HepG2 (cell line): ENCODE measurements around the gene ENKUR. TPM values are rescaled to one million over a fixed set of nuclear protein-coding genes. Genes with fewer than 3 reads are reported as not detected.

Source experiments
- ATAC-seq: fragments of 200-7000 bp; cut with Tn5 transposase; 3 replicates; pipeline ENCODE4 v1.9.1; 2020; ENCODE audit warnings: mild to moderate bottlenecking, moderate library complexity
- BruUV-seq: library from RNA; stranded (reverse); fragments of 400-500 nt; replicated peaks from 2 replicates; lab custom pipeline; 2021; lab: Mats Ljungman, UMichigan
- CTCF ChIA-PET: fragments of 300-600 bp; formaldehyde crosslinking; extraction: SDS; loops from one replicate; lab custom pipeline; 2021; ENCODE audit warnings: low total read pairs, inconsistent platforms, low intra/inter-chr PET ratio; lab: Yijun Ruan, JAX
- POLR2A ChIA-PET: fragments of 350-600 bp; sonication (Branson Sonifier 250); formaldehyde crosslinking; loops from one replicate; lab custom pipeline; 2020; ENCODE audit warnings: antibody characterized with exemption, inconsistent platforms; lab: Yijun Ruan, JAX
- DNase-seq: peaks from one replicate; pipeline ENCODE4 v3.0.0-alpha.2; 2015; ENCODE audit warnings: low spot score
- FAIRE-seq: peaks from 3 replicates; lab custom pipeline; 2011; peaks lifted over from hg19 to GRCh38; lab: Jason Lieb, UNC
- H2AFZ ChIP-seq: one replicate; pipeline ENCODE4 v1.6.1; 2011; ENCODE audit warnings: low read length, inconsistent platforms
- H3K27ac ChIP-seq: fragments of 300-600 bp; 3 replicates; pipeline ENCODE4 v1.8.0; 2011; ENCODE audit warnings: mixed run types, mild to moderate bottlenecking, mixed read lengths, low read length, inconsistent platforms; ENCODE audit not compliant: insufficient read depth; ENCODE audit errors: extremely low read length
- H3K27me3 ChIP-seq, 2 experiments: fragments of 200-600 bp in 1 of 2; 2 replicates in 1 of 2; 3 replicates in 1 of 2; pipeline versions ENCODE4 v1.6.0 to v1.8.0; 2011; ENCODE audit warnings: low read length in 2 of 2, mild to moderate bottlenecking in 2 of 2, moderate library complexity in 2 of 2, inconsistent platforms in 1 of 2; ENCODE audit not compliant: insufficient read depth in 2 of 2, control insufficient read depth in 1 of 2
- H3K36me3 ChIP-seq, 2 experiments: fragments of 200-600 bp in 1 of 2; replicated peaks in 1 of 2; 2 replicates in 1 of 2; 3 replicates in 1 of 2; pipeline versions ENCODE4 v1.5.1 to v1.8.0; 2011; ENCODE audit warnings: low read length in 2 of 2, inconsistent platforms in 1 of 2; ENCODE audit not compliant: insufficient read depth in 2 of 2, control insufficient read depth in 1 of 2
- H3K4me1 ChIP-seq: 2 replicates; pipeline ENCODE4 v1.5.1; 2012; ENCODE audit warnings: low read length, inconsistent platforms; ENCODE audit not compliant: insufficient read depth
- H3K4me2 ChIP-seq: 2 replicates; pipeline ENCODE4 v1.6.0; 2011; ENCODE audit warnings: low read depth, low read length, inconsistent platforms
- H3K4me3 ChIP-seq, 3 experiments: fragments of 200-600 bp in 1 of 3; sonication (generic), shearing (Covaris generic) in 1 of 3; replicated peaks in 1 of 3; 2 replicates each; pipeline ENCODE4 v1.5.1; 2011 to 2016; ENCODE audit warnings: low read length in 3 of 3, inconsistent platforms in 2 of 3, low read depth in 2 of 3, mild to moderate bottlenecking in 2 of 3, control low read depth in 1 of 3, mixed read lengths in 1 of 3; ENCODE audit not compliant: insufficient read depth in 1 of 3
- H3K79me2 ChIP-seq: one replicate; pipeline ENCODE4 v1.6.1; 2011; ENCODE audit warnings: low read length, inconsistent platforms; ENCODE audit not compliant: insufficient read depth
- H3K9ac ChIP-seq: 2 replicates; pipeline ENCODE4 v1.6.0; 2011; ENCODE audit warnings: mild to moderate bottlenecking, low read depth, low read length, inconsistent platforms; ENCODE audit not compliant: insufficient read depth
- H3K9me3 ChIP-seq: 2 replicates; pipeline ENCODE4 v1.5.1; 2012; ENCODE audit warnings: mild to moderate bottlenecking, low read length
- H4K20me1 ChIP-seq: 2 replicates; pipeline ENCODE4 v1.6.0; 2011; ENCODE audit warnings: inconsistent platforms, mild to moderate bottlenecking, low read length, moderate library complexity; ENCODE audit not compliant: insufficient read depth
- AFF4 ChIP-seq: sonication (generic); formaldehyde crosslinking; IDR thresholded peaks from 2 replicates; pipeline ENCODE4 v1.4.0; 2020; ENCODE audit warnings: missing genetic modification reagents
- HES4 ChIP-seq: sonication (generic); formaldehyde crosslinking; IDR thresholded peaks from 2 replicates; pipeline ENCODE4 v1.9.0; 2021; ENCODE audit warnings: mild to moderate bottlenecking, missing genetic modification reagents, borderline replicate concordance
- MAFK ChIP-seq, 2 experiments: IDR thresholded peaks in 1 of 2; conservative IDR thresholded peaks in 1 of 2; 2 replicates each; pipeline ENCODE4 v1.6.1; 2011; ENCODE audit warnings: improper control_type of control experiment in 2 of 2, low read length in 2 of 2
- MED1 ChIP-seq: sonication (generic); formaldehyde crosslinking; IDR thresholded peaks from 2 replicates; pipeline ENCODE4 v1.4.0; 2020; ENCODE audit warnings: missing genetic modification reagents
- NFKBIZ ChIP-seq: IDR thresholded peaks from 2 replicates; pipeline ENCODE4 v1.6.1; 2018; ENCODE audit warnings: missing genetic modification reagents, missing compliant biosample characterization
- PHB2 ChIP-seq: fragments of 450-650 bp; IDR thresholded peaks from 2 replicates; pipeline ENCODE4 v1.6.1; 2018; ENCODE audit not compliant: partially characterized antibody
- POGK ChIP-seq: sonication (generic); formaldehyde crosslinking; conservative IDR thresholded peaks from 2 replicates; pipeline ENCODE4 v1.8.0; 2022; ENCODE audit warnings: mild to moderate bottlenecking, moderate library complexity, missing genetic modification reagents
- RFX3 ChIP-seq: IDR thresholded peaks from 2 replicates; pipeline ENCODE4 v1.6.1; 2016; ENCODE audit warnings: missing biosample characterization, missing genetic modification reagents
- RFXAP ChIP-seq: sonication (generic); formaldehyde crosslinking; IDR thresholded peaks from 2 replicates; pipeline ENCODE4 v1.4.0; 2020; ENCODE audit warnings: missing genetic modification reagents, borderline replicate concordance
- SIX4 ChIP-seq: sonication (generic); formaldehyde crosslinking; IDR thresholded peaks from 2 replicates; pipeline ENCODE4 v1.4.0; 2020; ENCODE audit warnings: missing genetic modification reagents
- SP2 ChIP-seq: sonication (generic); formaldehyde crosslinking; IDR thresholded peaks from 2 replicates; pipeline ENCODE4 v1.5.1; 2020; ENCODE audit warnings: mild to moderate bottlenecking, missing genetic modification reagents
- SUZ12 ChIP-seq: fragments of 150-350 bp; IDR thresholded peaks from 2 replicates; pipeline ENCODE4 v1.6.1; 2014; ENCODE audit warnings: low read depth, low read length
- ZNF143 ChIP-seq: sonication (generic); formaldehyde crosslinking; IDR thresholded peaks from 2 replicates; pipeline ENCODE4 v1.4.0; 2020; ENCODE audit warnings: missing genetic modification reagents
- ZNF235 ChIP-seq: sonication (generic); formaldehyde crosslinking; IDR thresholded peaks from 2 replicates; pipeline ENCODE4 v1.8.1; 2023; ENCODE audit warnings: mild to moderate bottlenecking, missing genetic modification reagents, borderline replicate concordance
- ZNF292 ChIP-seq: sonication (generic); formaldehyde crosslinking; IDR thresholded peaks from 2 replicates; pipeline ENCODE4 v1.8.1; 2022; ENCODE audit warnings: mild to moderate bottlenecking, low read depth, missing genetic modification reagents, borderline replicate concordance
- ZNF326 ChIP-seq: sonication (generic); formaldehyde crosslinking; IDR thresholded peaks from 2 replicates; pipeline ENCODE4 v1.4.0; 2020; ENCODE audit warnings: missing genetic modification reagents, borderline replicate concordance
- ZNF510 ChIP-seq: sonication (generic); formaldehyde crosslinking; IDR thresholded peaks from 2 replicates; pipeline ENCODE4 v1.4.0; 2020; ENCODE audit warnings: low read depth, mild to moderate bottlenecking, missing genetic modification reagents
- ZNF644 ChIP-seq: IDR thresholded peaks from 2 replicates; pipeline ENCODE4 v1.6.1; 2016; ENCODE audit warnings: low read depth
- ZNF775 ChIP-seq: sonication (generic); formaldehyde crosslinking; IDR thresholded peaks from 2 replicates; pipeline ENCODE4 v1.4.0; 2020; ENCODE audit warnings: missing genetic modification reagents, mild to moderate bottlenecking, moderate library complexity, borderline replicate concordance
- WGBS: methylation state at CpG from one replicate; pipeline ENCODE4 v1.1.6; 2017; ENCODE audit warnings: low lambda C conversion rate; 5-methylcytosine and 5-hydroxymethylcytosine counted together
- in situ Hi-C: cut with HindIII; loops from 2 replicates; pipeline ENCODE4 v1.10.0; 2017; ENCODE audit warnings: low pct_unique_long_range_greater_than_20kb; ENCODE audit not compliant: extremely low pct_ligation_motif_present
- intact Hi-C: fragments of 100-400 bp; cut with micrococcal nuclease; formaldehyde crosslinking; loops from one replicate; pipeline ENCODE4 v1.10.0; 2022; ENCODE audit not compliant: unreplicated experiment
- polyA plus RNA-seq, 8 experiments: library from polyadenylated mRNA; depleted of rRNA in 3 of 8; stranded (reverse) in 7 of 8; unstranded in 1 of 8; fragments of >200 nt; fragmentation: Illumina TruSeq in 4 of 8; extraction: Trizol in 4 of 8; gene quantifications; 2 replicates each; pipeline versions ENCODE4 v1.2.1 to v1.2.3, GENCODE V29; 2011 to 2016; ENCODE audit warnings: low read depth in 4 of 8, missing spikeins in 1 of 8, mixed read lengths in 1 of 8; ENCODE audit not compliant: insufficient read depth in 1 of 8
- total RNA-seq, 5 experiments: library from RNA; depleted of rRNA; stranded (reverse); fragments of >200 nt; fragmentation: Illumina TruSeq; extraction: Trizol; gene quantifications; 2 replicates each; pipeline ENCODE4 v1.2.3, GENCODE V29; 2016; ENCODE audit warnings: low read depth in 1 of 5

ENKUR gene
- total and polyA plus RNA-seq, 2 of the 13 experiments (the other 11 are each of a cell fraction or from before 2014, with no cell fraction given): 0.15 TPM

- H3K79me2 ChIP-seq: no peaks in the 10 kb centered on the region
- no peaks in the 10 kb centered on the region for H4K20me1 ChIP-seq
- H3K27ac ChIP-seq: no peak overlapping the region
- no peaks in the 10 kb centered on the region for H3K9me3 ChIP-seq
- in situ Hi-C loops (no loop called here), intact Hi-C loops (no loop called here)
- H3K4me3 ChIP-seq: no peak overlapping the region
- no peak for DNase-seq
- POLR2A ChIA-PET: interaction anchor here (1.0 kb wide), 1 partner anchor 21 kb away, joined by 5 read pairs; no protein-coding TSS in a partner anchor
- peak overlapping the region; percentile 27 for H2AFZ ChIP-seq
- H3K36me3 ChIP-seq: no peaks in the 10 kb centered on the region
- BruUV-seq: no TSS peak
- no peaks in the 10 kb centered on the region for H3K27me3 ChIP-seq
- no peak overlapping the region for H3K9ac ChIP-seq
- H3K4me1 ChIP-seq: peaks cover 40% of the 10 kb centered on the region
- no peak for FAIRE-seq
- CTCF ChIA-PET: no interaction called here
- no peak overlapping the region for H3K4me2 ChIP-seq
- 86% methylated on average over 4 of the region's 4 CpGs for WGBS
- no peak for ATAC-seq
- TF ChIP-seq MED1 (CRISPR knock-in tag) (no peak), SP2 (CRISPR knock-in tag) (no peak), POGK (CRISPR knock-in tag) (no peak), NFKBIZ (CRISPR knock-in tag) (no peak), ZNF510 (CRISPR knock-in tag) (no peak), RFXAP (no peak), RFX3 (CRISPR knock-in tag) (no peak), HES4 (CRISPR knock-in tag) (no peak), ZNF775 (CRISPR knock-in tag) (no peak), SIX4 (CRISPR knock-in tag) (no peak), AFF4 (CRISPR knock-in tag) (no peak), PHB2 (no peak), ZNF644 (CRISPR knock-in tag) (no peak), ZNF292 (no peak), ZNF235 (no peak), SUZ12 (no peak), ZNF143 (CRISPR knock-in tag) (no peak), MAFK (conservative IDR thresholded peaks at IDR 0.05 in 1 of 2, IDR thresholded peaks at IDR 0.05 in 1 of 2; ENCODE audit: low read length in 2 of 2) (no peak), ZNF326 (CRISPR knock-in tag) (no peak)
Measured at GRCh38 chr10:25057886-25058285, 41.9 kb upstream of the ENKUR start.
